Dermis blood vessel endothelial cell (primary cell): ENCODE data around the gene CD68. TPM values are rescaled to one million over a fixed set of nuclear protein-coding genes. Genes with fewer than 3 reads are reported as not detected.
A peak's percentile ranks its signal among the peaks of the same experiment; 100 is the strongest.
"Not testable (repeated sequence)": the region's sequence is repeated elsewhere in the genome, so short reads cannot be mapped to it uniquely, and the experiment has no call there.

Experiments used
- DNase-seq: peaks from one replicate; pipeline ENCODE4 v3.0.0; 2010
- total RNA-seq: library from RNA; depleted of rRNA; stranded (reverse); fragments of >200 nt; gene quantifications from 2 replicates; pipeline ENCODE4 v1.2.3, GENCODE V29; 2014

Gene CD68
- total RNA-seq, 1 donor from 2014 or later = 0.17 TPM

- peak; percentile 27 for DNase-seq
Measured at GRCh38 chr17:7613769-7614424, 34.5 kb downstream of the CD68 start.

GRCh38 chr17:7614425-7615264, 35.2 kb downstream of the CD68 start, which contains the start of gene FXR2:
Gene FXR2 (minus strand): TSS chr17:7614897. CDS start chr17:7614532, 365 bp downstream.
- DNase-seq = peak; percentile 100

- DNase-seq = no peak
Measured at GRCh38 chr17:7615265-7615747, 35.9 kb downstream of the CD68 start.

GRCh38 chr17:7618608-7619007, 39.2 kb downstream of the CD68 start:
- DNase-seq = no peak

GRCh38 chr17:7620835-7621234, 41.4 kb downstream of the CD68 start:
- no peak for DNase-seq

GRCh38 chr17:7623661-7624060, 44.2 kb downstream of the CD68 start:
- no peak for DNase-seq

GRCh38 chr17:7625749-7626148, 46.3 kb downstream of the CD68 start:
- not testable (repeated sequence) for DNase-seq

- DNase-seq = no peak
Measured at GRCh38 chr17:7626307-7626706, 46.9 kb downstream of the CD68 start.

GRCh38 chr17:7626956-7627249, 47.5 kb downstream of the CD68 start:
- DNase-seq = no peak

GRCh38 chr17:7627250-7628121, 48.0 kb downstream of the CD68 start, which contains the start of gene SAT2:
Gene SAT2 (minus strand): TSS chr17:7627821. CDS start chr17:7627635, 186 bp downstream.
- peak; percentile 93 for DNase-seq

- no peak for DNase-seq
Measured at GRCh38 chr17:7629939-7630571, 50.6 kb downstream of the CD68 start, which contains the start of gene SHBG. Gene SHBG (plus strand): TSS chr17:7630135. CDS start chr17:7630173, 38 bp downstream.

Other genes with a start within 250 kb of the CD68 start
- gene ACAP1, start 243.1 kb upstream of the CD68 start, total RNA-seq = not detected in 2 replicates
- gene KCTD11, start 227.5 kb upstream of the CD68 start, total RNA-seq = 2.6 and 3.2 TPM in 2 replicates
- gene TMEM95, start 224.5 kb upstream of the CD68 start, total RNA-seq = not detected in 2 replicates
- gene TNK1, start 198.5 kb upstream of the CD68 start, total RNA-seq = 2.2 and 3.6 TPM in 2 replicates
- gene PLSCR3, start 185.1 kb upstream of the CD68 start, total RNA-seq = 21.3 and 34.1 TPM in 2 replicates
- 59.2 and 112 TPM in 2 replicates for gene TMEM256, start 175.5 kb upstream of the CD68 start, total RNA-seq
- gene NLGN2, start 171.8 kb upstream of the CD68 start, total RNA-seq = 2.7 and 5.5 TPM in 2 replicates
- not detected in 2 replicates for gene SPEM1, start 159.3 kb upstream of the CD68 start, total RNA-seq
- gene SPEM2, start 154.0 kb upstream of the CD68 start, total RNA-seq = not detected in 2 replicates
- not detected in 2 replicates for gene SPEM3, start 150.8 kb upstream of the CD68 start, total RNA-seq
- gene TMEM102, start 144.2 kb upstream of the CD68 start, total RNA-seq = 11.3 and 12.9 TPM in 2 replicates
- gene FGF11, start 140.1 kb upstream of the CD68 start, total RNA-seq = 0.28 and 0.51 TPM in 2 replicates
- 4.6 and 5.8 TPM in 2 replicates for gene CHRNB1, start 134.6 kb upstream of the CD68 start, total RNA-seq
- 10.4 and 16.4 TPM in 2 replicates for gene ZBTB4, start 100.0 kb upstream of the CD68 start, total RNA-seq
- not detected in 2 replicates for gene SLC35G6, start 98.2 kb upstream of the CD68 start, total RNA-seq
- gene POLR2A, start 95.3 kb upstream of the CD68 start, total RNA-seq = 81.2 and 139 TPM in 2 replicates
- gene TNFSF12, start 30.6 kb upstream of the CD68 start, total RNA-seq = 9.2 and 26.1 TPM in 2 replicates
- gene TNFSF13, start 20.9 kb upstream of the CD68 start, total RNA-seq = 0.88 and 1.2 TPM in 2 replicates
- gene SENP3, start 17.7 kb upstream of the CD68 start, total RNA-seq = 79.8 and 89.3 TPM in 2 replicates
- gene MPDU1, start 4.2 kb downstream of the CD68 start, total RNA-seq = 113 and 133 TPM in 2 replicates
- 0.14 and 0.17 TPM in 2 replicates for gene SOX15, start 10.5 kb downstream of the CD68 start, total RNA-seq
- 38.8 and 51.1 TPM in 2 replicates for gene FXR2, start 35.3 kb downstream of the CD68 start, total RNA-seq
- gene SAT2, start 48.2 kb downstream of the CD68 start, total RNA-seq = 20.8 and 31.5 TPM in 2 replicates
- gene SHBG, start 50.5 kb downstream of the CD68 start, total RNA-seq = 0.51 TPM in 1 of 2 replicates, not detected in the other
- gene ATP1B2, start 71.3 kb downstream of the CD68 start, total RNA-seq = not detected in 2 replicates
- gene TP53, start 107.9 kb downstream of the CD68 start, total RNA-seq = 36.1 and 69.7 TPM in 2 replicates
- gene WRAP53, start 108.8 kb downstream of the CD68 start, total RNA-seq = 7.1 and 11.2 TPM in 2 replicates
- gene EFNB3, start 125.6 kb downstream of the CD68 start, total RNA-seq = 0.14 and 0.51 TPM in 2 replicates
- 0.42 TPM in 1 of 2 replicates, not detected in the other for gene DNAH2, start 138.1 kb downstream of the CD68 start, total RNA-seq